IMR-90 (cell line): Measurements from ENCODE around the gene C10orf62. TPM values are rescaled to one million over a fixed set of nuclear protein-coding genes. Genes with fewer than 3 reads are reported as not detected.

ENCODE experiments used
- ATAC-seq: fragments of 200-7000 bp; cut with Tn5 transposase; 2 replicates; pipeline ENCODE4 v1.9.1; 2020; ENCODE audit warnings: low read depth, mild to moderate bottlenecking, moderate library complexity
- Bru-seq: library from RNA; stranded (reverse); fragments of 400-500 nt; gene quantifications from one replicate; lab custom pipeline; 2021; lab: Mats Ljungman, UMichigan
- BruChase-seq, 2 experiments: library from RNA; stranded (reverse); fragments of 400-500 nt; gene quantifications; one replicate each; lab custom pipeline; 2021; lab: Mats Ljungman, UMichigan
- BruUV-seq: library from RNA; stranded (reverse); fragments of 400-500 nt; replicated peaks from 2 replicates; lab custom pipeline; 2021; lab: Mats Ljungman, UMichigan
- CTCF ChIA-PET: fragments of 300-600 bp; formaldehyde crosslinking; extraction: SDS; loops from one replicate; lab custom pipeline; 2021; ENCODE audit warnings: antibody characterized with exemption; lab: Yijun Ruan, JAX
- POLR2A ChIA-PET: fragments of 300-600 bp; sonication (Branson Sonifier 250); formaldehyde crosslinking; loops from one replicate; lab custom pipeline; 2022; ENCODE audit warnings: antibody characterized with exemption; ENCODE audit not compliant: unreplicated experiment; lab: Charles Lee
- DNase-seq: peaks from one replicate; pipeline ENCODE4 v3.0.0; 2013
- H2AFZ ChIP-seq: replicated peaks from 2 replicates; pipeline ENCODE3; 2013; ENCODE audit warnings: low read length, mild to moderate bottlenecking; ENCODE audit not compliant: poor library complexity
- H2AK5ac ChIP-seq: 2 replicates; pipeline ENCODE4 v1.6.1; 2013; ENCODE audit warnings: low read depth, low read length, inconsistent platforms
- H2AK9ac ChIP-seq: replicated peaks from 2 replicates; pipeline ENCODE3; 2013; ENCODE audit warnings: mild to moderate bottlenecking, low read depth, low read length, moderate library complexity; ENCODE audit not compliant: poor library complexity
- H2BK120ac ChIP-seq: 2 replicates; pipeline ENCODE4 v1.6.1; 2013; ENCODE audit warnings: low read depth, low read length, inconsistent platforms
- H2BK15ac ChIP-seq: 3 replicates; pipeline ENCODE4 v1.6.1; 2013; ENCODE audit warnings: low read depth, low read length, inconsistent platforms
- H2BK20ac ChIP-seq: 2 replicates; pipeline ENCODE4 v1.6.1; 2013; ENCODE audit warnings: low read depth, mild to moderate bottlenecking, inconsistent platforms, low read length, moderate library complexity
- H2BK5ac ChIP-seq: 2 replicates; pipeline ENCODE4 v1.6.1; 2013; ENCODE audit warnings: mild to moderate bottlenecking, low read depth, low read length, inconsistent platforms; ENCODE audit not compliant: poor library complexity, severe bottlenecking
- H3K14ac ChIP-seq: replicated peaks from 2 replicates; pipeline ENCODE4 v1.6.1; 2013; ENCODE audit warnings: low read depth, low read length, inconsistent platforms
- H3K18ac ChIP-seq: 2 replicates; pipeline ENCODE4 v1.6.1; 2013; ENCODE audit warnings: low read depth, low read length, control low read depth
- H3K23ac ChIP-seq: 2 replicates; pipeline ENCODE4 v1.6.1; 2013; ENCODE audit warnings: low read depth, low read length, inconsistent platforms
- H3K27ac ChIP-seq: 2 replicates; pipeline ENCODE4 v1.5.1; 2013; ENCODE audit warnings: mild to moderate bottlenecking, control low read depth, low read length; ENCODE audit not compliant: insufficient read depth
- H3K27me3 ChIP-seq: 2 replicates; pipeline ENCODE4 v1.6.1; 2013; ENCODE audit warnings: low read length; ENCODE audit not compliant: control insufficient read depth, insufficient read depth
- H3K36me3 ChIP-seq: 2 replicates; pipeline ENCODE4 v1.6.1; 2013; ENCODE audit warnings: low read length, mixed read lengths; ENCODE audit not compliant: control insufficient read depth, insufficient read depth
- H3K4ac ChIP-seq: 2 replicates; pipeline ENCODE4 v1.6.1; 2013; ENCODE audit warnings: low read depth, low read length, inconsistent platforms
- H3K4me1 ChIP-seq: 2 replicates; pipeline ENCODE4 v1.6.1; 2013; ENCODE audit warnings: low read length, mixed read lengths; ENCODE audit not compliant: control insufficient read depth, insufficient read depth
- H3K4me2 ChIP-seq: 2 replicates; pipeline ENCODE4 v1.6.1; 2013; ENCODE audit warnings: low read depth, mild to moderate bottlenecking, control low read depth, low read length, moderate library complexity
- H3K4me3 ChIP-seq: 2 replicates; pipeline ENCODE4 v1.5.1; 2013; ENCODE audit warnings: low read depth, mild to moderate bottlenecking, control low read depth, low read length, moderate library complexity; ENCODE audit not compliant: insufficient read depth
- H3K56ac ChIP-seq: 2 replicates; pipeline ENCODE4 v1.6.1; 2013; ENCODE audit warnings: low read length, inconsistent platforms; ENCODE audit not compliant: insufficient read depth; ENCODE audit errors: extremely low read depth
- H3K79me1 ChIP-seq, 2 experiments: 2 replicates each; pipeline ENCODE4 v1.6.1; 2013; ENCODE audit warnings: low read length in 2 of 2, inconsistent platforms in 1 of 2, low read depth in 1 of 2
- H3K9ac ChIP-seq: 2 replicates; pipeline ENCODE4 v1.6.1; 2013; ENCODE audit warnings: low read depth, low read length, control low read depth
- H3K9me1 ChIP-seq: 2 replicates; pipeline ENCODE4 v1.6.1; 2013; ENCODE audit warnings: low read length, inconsistent platforms; ENCODE audit not compliant: insufficient read depth
- H3K9me3 ChIP-seq: 2 replicates; pipeline ENCODE4 v1.6.1; 2013; ENCODE audit warnings: low read length; ENCODE audit not compliant: control insufficient read depth, insufficient read depth
- H4K20me1 ChIP-seq: 2 replicates; pipeline ENCODE4 v1.6.1; 2013; ENCODE audit warnings: low read length, inconsistent platforms; ENCODE audit not compliant: insufficient read depth
- H4K5ac ChIP-seq: 2 replicates; pipeline ENCODE4 v1.6.1; 2013; ENCODE audit warnings: mild to moderate bottlenecking, low read depth, low read length, control low read depth
- H4K8ac ChIP-seq, 2 experiments: 2 replicates each; pipeline ENCODE4 v1.6.1; 2013; ENCODE audit warnings: low read depth in 2 of 2, low read length in 2 of 2, control low read depth in 1 of 2, inconsistent platforms in 1 of 2
- H4K91ac ChIP-seq: 2 replicates; pipeline ENCODE4 v1.6.1; 2013; ENCODE audit warnings: low read depth, low read length, inconsistent platforms; ENCODE audit not compliant: insufficient read depth
- CHD1 ChIP-seq: IDR thresholded peaks from 2 replicates; pipeline ENCODE4 v1.6.1; 2012; ENCODE audit warnings: low read depth, low read length, improper control_type of control experiment
- POLR2A ChIP-seq: IDR thresholded peaks from 2 replicates; pipeline ENCODE4 v1.6.1; 2012; ENCODE audit warnings: mild to moderate bottlenecking, low read depth, low read length
- RAD21 ChIP-seq: IDR thresholded peaks from 2 replicates; pipeline ENCODE4 v1.6.1; 2012; ENCODE audit warnings: low read length, improper control_type of control experiment
- WGBS, 2 experiments: methylation state at CpG; one replicate each; pipeline versions ENCODE4 v1.1.5 to v1.1.7; 2013; ENCODE audit warnings: missing lambda C conversion rate in 2 of 2; ENCODE audit not compliant: insufficient read length in 1 of 2; ENCODE audit errors: extremely low coverage in 2 of 2; 5-methylcytosine and 5-hydroxymethylcytosine counted together
- dilution Hi-C: fragments of 300-500 bp; cut with HindIII; formaldehyde crosslinking; loops from one replicate; pipeline ENCODE4 v1.14.3; 2018; ENCODE audit warnings: low sequenced_read_pairs; ENCODE audit not compliant: unreplicated experiment
- in situ Hi-C: fragments of 300-500 bp; cut with MboI; formaldehyde crosslinking; loops from 3 replicates; pipeline ENCODE4 v1.14.3; 2019; ENCODE audit warnings: low sequenced_read_pairs, inconsistent platforms, mixed read lengths
- intact Hi-C: fragments of 100-400 bp; cut with micrococcal nuclease; formaldehyde crosslinking; loops from 2 replicates; pipeline ENCODE4 v1.10.0; 2022
- long read RNA-seq: library from polyadenylated mRNA; unstranded; transcript quantifications from one replicate; pipeline ENCODE4 v2.0.0, GENCODE V29; 2021; ENCODE audit not compliant: unreplicated experiment
- polyA plus RNA-seq, 3 experiments: library from polyadenylated mRNA; depleted of rRNA; stranded (reverse); fragments of >200 nt; gene quantifications; 2 replicates each; pipeline ENCODE4 v1.2.3, GENCODE V29; 2012; ENCODE audit warnings: low replicate concordance in 1 of 3
- total RNA-seq: library from RNA; depleted of rRNA; stranded (reverse); fragments of >200 nt; gene quantifications from 2 replicates; pipeline ENCODE4 v1.2.3, GENCODE V29; 2012; rRNA removed
- TF ChIP-seq, protein P1 (sequence below): fragments of 150-350 bp; IDR thresholded peaks from 2 replicates; pipeline ENCODE4 v1.6.1; 2017; ENCODE audit warnings: mild to moderate bottlenecking, antibody characterized with exemption, low read length, low read depth
- TF ChIP-seq, protein P2 (sequence below): conservative IDR thresholded peaks from 2 replicates; pipeline ENCODE4 v1.5.1; 2012; ENCODE audit warnings: mild to moderate bottlenecking, low read depth, low read length, improper control_type of control experiment
- TF ChIP-seq, protein P3 (sequence below): fragments of 150-350 bp; IDR thresholded peaks from 2 replicates; pipeline ENCODE4 v1.6.1; 2016; ENCODE audit warnings: low read depth, mild to moderate bottlenecking, low read length, moderate library complexity, borderline replicate concordance

C10orf62 gene
- not detected in 2 replicates for total RNA-seq
- not detected in 2 replicates for polyA plus RNA-seq (2012; rRNA removed)
- polyA plus RNA-seq (2012; cell fraction: cytosol; rRNA removed) = not detected in 2 replicates
- 0.13 and 0.14 TPM in 2 replicates for polyA plus RNA-seq (2012; cell fraction: nucleus; rRNA removed; ENCODE audit: low replicate concordance)
- percentile 29 among the genes with signal in this experiment for Bru-seq, nascent RNA
- BruChase-seq, experiment 1, labeled RNA remaining after a 6-hour chase = percentile 20 among the genes with signal in this experiment
- percentile 1 among the genes with signal in this experiment for BruChase-seq, experiment 2, labeled RNA remaining after a 2-hour chase
- long read RNA-seq = 0 reads

DNA sequence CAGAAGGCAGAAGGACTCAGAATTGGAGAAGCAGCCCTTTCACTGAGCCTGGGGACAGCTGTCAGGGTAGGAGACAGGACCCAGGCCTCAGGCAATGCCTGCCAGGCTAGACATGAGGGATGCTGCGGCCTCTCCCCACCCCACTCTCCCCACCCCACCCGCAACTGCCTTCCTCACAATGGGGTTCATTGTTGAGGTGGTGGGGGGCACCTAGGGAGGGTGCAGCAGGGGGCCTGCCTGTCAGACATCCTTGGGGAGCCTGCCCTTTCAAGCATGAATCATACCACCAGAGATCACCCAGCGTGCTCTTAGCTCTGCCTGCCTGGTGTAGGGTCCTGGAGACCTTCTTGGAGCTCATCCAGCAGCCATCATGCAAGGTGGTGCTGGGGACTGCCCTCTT is at the start of gene C10orf62:
Gene C10orf62 (plus strand): TSS at position 243 of the 400 bp plus-strand sequence. CDS start 177 bp downstream, outside the sequence.
- Histone ChIP-seq H2AK5ac (no peak within 1 kb of the TSS), H3K23ac (no peak within 1 kb of the TSS), H3K4me1 (peaks cover 2% of the 10 kb centered on the region; the same call in 1 of the 2 replicates), H4K91ac (no peak within 1 kb of the TSS), H3K4me2 (no peak within 1 kb of the TSS), H4K8ac (no peak within 1 kb of the TSS), H2BK5ac (no peak within 1 kb of the TSS), H3K56ac (no peak within 1 kb of the TSS), H3K14ac (no peak within 1 kb of the TSS), H3K4me3 (no peak within 1 kb of the TSS), H2AFZ (no peak within 1 kb of the TSS), H4K20me1 (no peaks in the 10 kb centered on the region), H3K9ac (no peak within 1 kb of the TSS), H2AK9ac (no peak within 1 kb of the TSS), H3K27ac (no peak within 1 kb of the TSS), H3K9me1 (peaks cover 6% of the 10 kb centered on the region; the same call in 1 of the 2 replicates), H3K9me3 (no peaks in the 10 kb centered on the region), H3K79me1 (no peaks in the 10 kb centered on the region), H3K27me3 (no peaks in the 10 kb centered on the region), H4K5ac (no peak within 1 kb of the TSS), H3K4ac (no peak within 1 kb of the TSS), H3K36me3 (no peaks in the 10 kb centered on the region), H2BK15ac (no peak within 1 kb of the TSS), H2BK20ac (no peak within 1 kb of the TSS), H2BK120ac (no peak within 1 kb of the TSS), H3K18ac (no peak within 1 kb of the TSS)
- CTCF ChIA-PET = interaction anchor here (0.6 kb wide), 1 partner anchor 8 kb away, joined by 3 read pairs; no protein-coding TSS in a partner anchor
- dilution Hi-C loops (no loop called here), in situ Hi-C loops (no loop called here), intact Hi-C loops (no loop called here)
- DNase-seq = no peak
- BruUV-seq = no TSS peak
- POLR2A ChIA-PET = interaction anchor here (0.6 kb wide), 1 partner anchor 43 kb away, joined by 4 read pairs; no protein-coding TSS in a partner anchor
- WGBS, 2 experiments = no CpG with 5 or more reads among the region's 3 CpGs
- TF ChIP-seq RAD21 (no peak), CHD1 (no peak), POLR2A (no peak)
- TF ChIP-seq, protein P1, sequence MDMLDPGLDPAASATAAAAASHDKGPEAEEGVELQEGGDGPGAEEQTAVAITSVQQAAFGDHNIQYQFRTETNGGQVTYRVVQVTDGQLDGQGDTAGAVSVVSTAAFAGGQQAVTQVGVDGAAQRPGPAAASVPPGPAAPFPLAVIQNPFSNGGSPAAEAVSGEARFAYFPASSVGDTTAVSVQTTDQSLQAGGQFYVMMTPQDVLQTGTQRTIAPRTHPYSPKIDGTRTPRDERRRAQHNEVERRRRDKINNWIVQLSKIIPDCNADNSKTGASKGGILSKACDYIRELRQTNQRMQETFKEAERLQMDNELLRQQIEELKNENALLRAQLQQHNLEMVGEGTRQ = no peak
- TF ChIP-seq, protein P2, sequence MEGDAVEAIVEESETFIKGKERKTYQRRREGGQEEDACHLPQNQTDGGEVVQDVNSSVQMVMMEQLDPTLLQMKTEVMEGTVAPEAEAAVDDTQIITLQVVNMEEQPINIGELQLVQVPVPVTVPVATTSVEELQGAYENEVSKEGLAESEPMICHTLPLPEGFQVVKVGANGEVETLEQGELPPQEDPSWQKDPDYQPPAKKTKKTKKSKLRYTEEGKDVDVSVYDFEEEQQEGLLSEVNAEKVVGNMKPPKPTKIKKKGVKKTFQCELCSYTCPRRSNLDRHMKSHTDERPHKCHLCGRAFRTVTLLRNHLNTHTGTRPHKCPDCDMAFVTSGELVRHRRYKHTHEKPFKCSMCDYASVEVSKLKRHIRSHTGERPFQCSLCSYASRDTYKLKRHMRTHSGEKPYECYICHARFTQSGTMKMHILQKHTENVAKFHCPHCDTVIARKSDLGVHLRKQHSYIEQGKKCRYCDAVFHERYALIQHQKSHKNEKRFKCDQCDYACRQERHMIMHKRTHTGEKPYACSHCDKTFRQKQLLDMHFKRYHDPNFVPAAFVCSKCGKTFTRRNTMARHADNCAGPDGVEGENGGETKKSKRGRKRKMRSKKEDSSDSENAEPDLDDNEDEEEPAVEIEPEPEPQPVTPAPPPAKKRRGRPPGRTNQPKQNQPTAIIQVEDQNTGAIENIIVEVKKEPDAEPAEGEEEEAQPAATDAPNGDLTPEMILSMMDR = no peak
- TF ChIP-seq, protein P3, sequence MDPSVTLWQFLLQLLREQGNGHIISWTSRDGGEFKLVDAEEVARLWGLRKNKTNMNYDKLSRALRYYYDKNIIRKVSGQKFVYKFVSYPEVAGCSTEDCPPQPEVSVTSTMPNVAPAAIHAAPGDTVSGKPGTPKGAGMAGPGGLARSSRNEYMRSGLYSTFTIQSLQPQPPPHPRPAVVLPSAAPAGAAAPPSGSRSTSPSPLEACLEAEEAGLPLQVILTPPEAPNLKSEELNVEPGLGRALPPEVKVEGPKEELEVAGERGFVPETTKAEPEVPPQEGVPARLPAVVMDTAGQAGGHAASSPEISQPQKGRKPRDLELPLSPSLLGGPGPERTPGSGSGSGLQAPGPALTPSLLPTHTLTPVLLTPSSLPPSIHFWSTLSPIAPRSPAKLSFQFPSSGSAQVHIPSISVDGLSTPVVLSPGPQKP = no peak
- no peak for ATAC-seq
